HepG2 (cell line): ENCODE results near the gene RARS2. TPM values are rescaled to one million over a fixed set of nuclear protein-coding genes. Genes with fewer than 3 reads are reported as not detected.
A peak's percentile ranks its signal among the peaks of the same experiment; 100 is the strongest.

ENCODE experiments used
- HMG20A ChIP-seq: IDR thresholded peaks from 2 replicates; pipeline ENCODE4 v1.6.1; 2016; ENCODE audit warnings: borderline replicate concordance
- KAT7 ChIP-seq: IDR thresholded peaks from 2 replicates; pipeline ENCODE4 v1.6.1; 2018; ENCODE audit warnings: borderline replicate concordance, missing compliant biosample characterization
- KDM5B ChIP-seq: sonication (generic); formaldehyde crosslinking; IDR thresholded peaks from 2 replicates; pipeline ENCODE4 v1.4.0; 2020; ENCODE audit warnings: missing genetic modification reagents, mild to moderate bottlenecking, borderline replicate concordance
- MAFF ChIP-seq: IDR thresholded peaks from 2 replicates; pipeline ENCODE4 v1.6.1; 2011; ENCODE audit warnings: low read depth, low read length, improper control_type of control experiment
- NFIB ChIP-seq: sonication (generic); formaldehyde crosslinking; IDR thresholded peaks from 2 replicates; pipeline ENCODE4 v1.9.0; 2021; ENCODE audit warnings: missing genetic modification reagents, mild to moderate bottlenecking, borderline replicate concordance
- PCBP1 ChIP-seq: fragments of 200-400 bp; formaldehyde crosslinking; IDR thresholded peaks from 2 replicates; pipeline ENCODE4 v1.6.1; 2017; ENCODE audit warnings: mild to moderate bottlenecking, low read depth, low read length, borderline replicate concordance
- REL ChIP-seq: sonication (generic); formaldehyde crosslinking; conservative IDR thresholded peaks from 2 replicates; pipeline ENCODE4 v1.8.0; 2022; ENCODE audit warnings: mild to moderate bottlenecking, missing genetic modification reagents, moderate library complexity
- TCF7 ChIP-seq: sonication (generic); IDR thresholded peaks from 2 replicates; pipeline ENCODE4 v1.6.1; 2016; ENCODE audit warnings: antibody characterized with exemption, low read depth
- YY1 ChIP-seq: IDR thresholded peaks from 2 replicates; pipeline ENCODE4 v1.6.1; 2011; ENCODE audit warnings: low read length, low read depth, moderate library complexity, mild to moderate bottlenecking; ENCODE audit not compliant: insufficient read depth, insufficient replicate concordance
- ZFAT ChIP-seq: sonication (generic); formaldehyde crosslinking; conservative IDR thresholded peaks from 2 replicates; pipeline ENCODE4 v1.8.1; 2023; ENCODE audit warnings: missing genetic modification reagents, inconsistent platforms
- ZNF382 ChIP-seq: sonication (generic); formaldehyde crosslinking; IDR thresholded peaks from 2 replicates; pipeline ENCODE4 v1.5.0; 2020; ENCODE audit warnings: missing genetic modification reagents, mild to moderate bottlenecking, borderline replicate concordance
- ZNF547 ChIP-seq: sonication (generic); formaldehyde crosslinking; IDR thresholded peaks from 2 replicates; pipeline ENCODE4 v1.5.1; 2020; ENCODE audit warnings: mild to moderate bottlenecking, missing genetic modification reagents
- ZNF572 ChIP-seq: sonication (generic); formaldehyde crosslinking; IDR thresholded peaks from 2 replicates; pipeline ENCODE4 v1.5.1; 2020; ENCODE audit warnings: mild to moderate bottlenecking, missing genetic modification reagents
- ZSCAN31 ChIP-seq: sonication (generic); formaldehyde crosslinking; IDR thresholded peaks from 2 replicates; pipeline ENCODE4 v1.5.0; 2020; ENCODE audit warnings: low read depth, mild to moderate bottlenecking, missing genetic modification reagents
- polyA plus RNA-seq, 8 experiments: library from polyadenylated mRNA; depleted of rRNA in 3 of 8; stranded (reverse) in 7 of 8; unstranded in 1 of 8; fragments of >200 nt; fragmentation: Illumina TruSeq in 4 of 8; extraction: Trizol in 4 of 8; gene quantifications; 2 replicates each; pipeline versions ENCODE4 v1.2.1 to v1.2.3, GENCODE V29; 2011 to 2016; ENCODE audit warnings: low read depth in 4 of 8, missing spikeins in 1 of 8, mixed read lengths in 1 of 8; ENCODE audit not compliant: insufficient read depth in 1 of 8
- total RNA-seq, 5 experiments: library from RNA; depleted of rRNA; stranded (reverse); fragments of >200 nt; fragmentation: Illumina TruSeq; extraction: Trizol; gene quantifications; 2 replicates each; pipeline ENCODE4 v1.2.3, GENCODE V29; 2016; ENCODE audit warnings: low read depth in 1 of 5
- TF ChIP-seq, protein P1 (sequence below): sonication (generic); formaldehyde crosslinking; IDR thresholded peaks from 2 replicates; pipeline ENCODE4 v1.5.0; 2020; ENCODE audit warnings: missing genetic modification reagents
- TF ChIP-seq, protein P2 (sequence below): sonication (generic); formaldehyde crosslinking; IDR thresholded peaks from 2 replicates; pipeline ENCODE4 v1.5.0; 2020; ENCODE audit warnings: mild to moderate bottlenecking, missing genetic modification reagents
- TF ChIP-seq, protein P3 (sequence below): sonication (generic); formaldehyde crosslinking; IDR thresholded peaks from 2 replicates; pipeline ENCODE4 v1.8.0; 2022; ENCODE audit warnings: low read depth, missing genetic modification reagents
- TF ChIP-seq, protein P4 (sequence below): sonication (generic); formaldehyde crosslinking; IDR thresholded peaks from 2 replicates; pipeline ENCODE4 v1.8.1; 2023; ENCODE audit warnings: mild to moderate bottlenecking, moderate library complexity, missing genetic modification reagents
- TF ChIP-seq, protein P5 (sequence below): sonication (generic); formaldehyde crosslinking; IDR thresholded peaks from 2 replicates; pipeline ENCODE4 v1.8.0; 2023; ENCODE audit warnings: mild to moderate bottlenecking, missing genetic modification reagents
- TF ChIP-seq, protein P6 (sequence below): IDR thresholded peaks from 2 replicates; pipeline ENCODE4 v1.6.1; 2016; ENCODE audit warnings: missing biosample characterization, missing genetic modification reagents, low read depth

The RARS2 gene
- total and polyA plus RNA-seq, 2 of the 13 experiments (the other 11 are each of a cell fraction or from before 2014, with no cell fraction given) = 23.4 to 80.1 TPM

DNA sequence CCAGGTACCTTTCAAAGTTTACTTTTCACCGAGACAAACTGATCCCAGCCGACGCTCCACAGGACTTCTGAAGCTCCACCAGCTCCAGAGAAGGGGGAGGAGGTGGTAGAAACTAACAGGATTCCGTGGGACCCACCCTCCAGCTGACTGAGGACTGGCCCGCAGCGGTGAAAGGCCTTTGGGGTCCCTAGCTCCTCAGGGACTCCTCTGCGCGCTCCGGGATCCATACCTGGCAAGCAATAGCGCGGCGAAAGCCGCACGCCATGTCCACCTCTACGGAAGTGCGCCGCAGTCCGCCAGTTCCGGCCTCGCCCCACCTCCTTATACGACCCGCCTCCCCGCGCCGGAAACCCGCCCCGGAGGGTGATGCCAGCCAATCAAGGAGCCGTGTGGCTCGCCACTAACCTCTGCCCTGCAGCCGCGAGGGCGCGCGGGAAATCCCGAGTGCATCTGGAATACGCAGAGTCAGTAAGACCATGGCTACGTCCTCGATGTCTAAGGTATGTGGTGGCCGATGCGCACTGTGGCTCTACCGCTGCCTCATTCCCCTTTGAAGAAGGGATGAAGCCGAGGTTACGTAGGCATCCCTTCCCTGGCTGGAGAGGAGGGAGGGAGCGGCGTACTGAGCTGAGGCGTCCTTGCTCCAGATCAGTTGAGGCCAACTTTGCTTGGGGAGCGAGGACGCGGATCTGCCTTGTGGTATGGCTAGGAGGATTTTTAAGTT lies at the start of gene RARS2, which contains the start of gene ORC3 (continued):
- TF ChIP-seq, protein P1, sequence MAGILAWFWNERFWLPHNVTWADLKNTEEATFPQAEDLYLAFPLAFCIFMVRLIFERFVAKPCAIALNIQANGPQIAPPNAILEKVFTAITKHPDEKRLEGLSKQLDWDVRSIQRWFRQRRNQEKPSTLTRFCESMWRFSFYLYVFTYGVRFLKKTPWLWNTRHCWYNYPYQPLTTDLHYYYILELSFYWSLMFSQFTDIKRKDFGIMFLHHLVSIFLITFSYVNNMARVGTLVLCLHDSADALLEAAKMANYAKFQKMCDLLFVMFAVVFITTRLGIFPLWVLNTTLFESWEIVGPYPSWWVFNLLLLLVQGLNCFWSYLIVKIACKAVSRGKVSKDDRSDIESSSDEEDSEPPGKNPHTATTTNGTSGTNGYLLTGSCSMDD (CRISPR knock-in tag) = no peak
- 0 out of 2 replicates have a peak, but pooled peaks have one; percentile 69 for TF ChIP-seq REL (CRISPR knock-in tag)
- TF ChIP-seq ZSCAN31 (CRISPR knock-in tag) = peak; percentile 53
- TF ChIP-seq, protein P2, sequence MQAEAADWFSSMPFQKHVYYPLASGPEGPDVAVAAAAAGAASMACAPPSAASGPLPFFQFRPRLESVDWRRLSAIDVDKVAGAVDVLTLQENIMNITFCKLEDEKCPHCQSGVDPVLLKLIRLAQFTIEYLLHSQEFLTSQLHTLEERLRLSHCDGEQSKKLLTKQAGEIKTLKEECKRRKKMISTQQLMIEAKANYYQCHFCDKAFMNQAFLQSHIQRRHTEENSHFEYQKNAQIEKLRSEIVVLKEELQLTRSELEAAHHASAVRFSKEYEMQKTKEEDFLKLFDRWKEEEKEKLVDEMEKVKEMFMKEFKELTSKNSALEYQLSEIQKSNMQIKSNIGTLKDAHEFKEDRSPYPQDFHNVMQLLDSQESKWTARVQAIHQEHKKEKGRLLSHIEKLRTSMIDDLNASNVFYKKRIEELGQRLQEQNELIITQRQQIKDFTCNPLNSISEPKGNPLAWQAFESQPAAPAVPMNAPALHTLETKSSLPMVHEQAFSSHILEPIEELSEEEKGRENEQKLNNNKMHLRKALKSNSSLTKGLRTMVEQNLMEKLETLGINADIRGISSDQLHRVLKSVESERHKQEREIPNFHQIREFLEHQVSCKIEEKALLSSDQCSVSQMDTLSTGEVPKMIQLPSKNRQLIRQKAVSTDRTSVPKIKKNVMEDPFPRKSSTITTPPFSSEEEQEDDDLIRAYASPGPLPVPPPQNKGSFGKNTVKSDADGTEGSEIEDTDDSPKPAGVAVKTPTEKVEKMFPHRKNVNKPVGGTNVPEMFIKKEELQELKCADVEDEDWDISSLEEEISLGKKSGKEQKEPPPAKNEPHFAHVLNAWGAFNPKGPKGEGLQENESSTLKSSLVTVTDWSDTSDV (CRISPR knock-in tag) = peak; percentile 51; the same call in 1 of the 2 replicates
- TF ChIP-seq HMG20A (CRISPR knock-in tag) = no peak
- no peak for TF ChIP-seq ZNF382 (CRISPR knock-in tag)
- peak; percentile 76; the same call in 1 of the 2 replicates for TF ChIP-seq ZNF572 (CRISPR knock-in tag)
- TF ChIP-seq, protein P3, sequence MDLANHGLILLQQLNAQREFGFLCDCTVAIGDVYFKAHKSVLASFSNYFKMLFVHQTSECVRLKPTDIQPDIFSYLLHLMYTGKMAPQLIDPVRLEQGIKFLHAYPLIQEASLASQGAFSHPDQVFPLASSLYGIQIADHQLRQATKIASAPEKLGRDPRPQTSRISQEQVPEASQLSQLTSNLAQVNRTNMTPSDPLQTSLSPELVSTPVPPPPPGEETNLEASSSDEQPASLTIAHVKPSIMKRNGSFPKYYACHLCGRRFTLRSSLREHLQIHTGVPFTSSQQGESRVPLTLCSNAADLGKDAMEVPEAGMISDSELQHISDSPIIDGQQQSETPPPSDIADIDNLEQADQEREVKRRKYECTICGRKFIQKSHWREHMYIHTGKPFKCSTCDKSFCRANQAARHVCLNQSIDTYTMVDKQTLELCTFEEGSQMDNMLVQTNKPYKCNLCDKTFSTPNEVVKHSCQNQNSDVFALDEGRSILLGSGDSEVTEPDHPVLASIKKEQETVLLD (CRISPR knock-in tag) = peak; percentile 59; the same call in 1 of the 2 replicates
- TF ChIP-seq ZNF547 (CRISPR knock-in tag) = peak; percentile 87
- peak; percentile 94 for TF ChIP-seq KAT7
- 0 out of 2 replicates have a peak, but pooled peaks have one; percentile 42 for TF ChIP-seq PCBP1
- peak; percentile 88 for TF ChIP-seq YY1
- peak; percentile 88 for TF ChIP-seq KDM5B
- TF ChIP-seq, protein P4, sequence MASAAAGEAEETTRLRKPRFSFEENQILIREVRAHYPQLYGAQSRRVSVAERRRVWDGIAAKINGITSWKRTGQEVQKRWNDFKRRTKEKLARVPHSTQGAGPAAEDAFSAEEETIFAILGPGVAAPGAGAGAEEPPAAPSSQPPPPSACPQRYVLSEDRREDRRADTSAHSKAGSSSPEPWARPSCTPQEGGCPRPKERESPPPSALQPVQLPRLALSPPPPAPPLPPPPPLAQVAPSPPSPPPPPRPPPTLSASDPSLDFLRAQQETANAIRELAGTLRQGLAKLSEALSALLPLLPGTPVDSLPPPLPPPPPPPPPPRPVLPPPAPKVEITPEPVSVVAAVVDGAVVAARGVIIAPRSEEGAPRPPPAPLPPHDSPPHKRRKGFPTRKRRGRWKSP (CRISPR knock-in tag) = peak; percentile 86; the same call in 1 of the 2 replicates
- TF ChIP-seq ZFAT (CRISPR knock-in tag) = no peak
- peak; percentile 8; the same call in 1 of the 2 replicates for TF ChIP-seq MAFF
- TF ChIP-seq NFIB (CRISPR knock-in tag) = no peak
- TF ChIP-seq, protein P5, sequence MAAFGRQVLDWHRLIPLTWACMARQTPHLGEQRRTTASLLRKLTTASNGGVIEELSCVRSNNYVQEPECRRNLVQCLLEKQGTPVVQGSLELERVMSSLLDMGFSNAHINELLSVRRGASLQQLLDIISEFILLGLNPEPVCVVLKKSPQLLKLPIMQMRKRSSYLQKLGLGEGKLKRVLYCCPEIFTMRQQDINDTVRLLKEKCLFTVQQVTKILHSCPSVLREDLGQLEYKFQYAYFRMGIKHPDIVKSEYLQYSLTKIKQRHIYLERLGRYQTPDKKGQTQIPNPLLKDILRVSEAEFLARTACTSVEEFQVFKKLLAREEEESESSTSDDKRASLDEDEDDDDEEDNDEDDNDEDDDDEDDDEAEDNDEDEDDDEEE (CRISPR knock-in tag) = no peak
- TF ChIP-seq, protein P6, sequence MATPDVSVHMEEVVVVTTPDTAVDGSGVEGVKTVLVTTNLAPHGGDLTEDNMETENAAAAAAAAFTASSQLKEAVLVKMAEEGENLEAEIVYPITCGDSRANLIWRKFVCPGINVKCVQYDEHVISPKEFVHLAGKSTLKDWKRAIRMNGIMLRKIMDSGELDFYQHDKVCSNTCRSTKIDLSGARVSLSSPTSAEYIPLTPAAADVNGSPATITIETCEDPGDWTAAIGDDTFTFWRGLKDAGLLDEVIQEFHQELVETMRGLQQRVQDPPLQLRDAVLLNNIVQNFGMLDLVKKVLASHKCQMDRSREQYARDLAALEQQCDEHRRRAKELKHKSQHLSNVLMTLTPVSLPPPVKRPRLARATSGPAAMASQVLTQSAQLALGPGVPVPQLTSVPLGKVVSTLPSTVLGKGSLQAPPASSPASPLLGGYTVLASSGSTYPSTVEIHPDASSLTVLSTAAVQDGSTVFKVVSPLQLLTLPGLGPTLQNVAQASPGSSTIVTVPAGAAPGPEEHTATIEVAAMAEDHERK = peak; percentile 60; the same call in 1 of the 2 replicates
- TF ChIP-seq TCF7 = no peak
